NCI-H69 (cell line): Measurements from ENCODE around the gene DNAH11.
"Not testable (repeated sequence)": the region's sequence is repeated elsewhere in the genome, so short reads cannot be mapped to it uniquely, and the experiment has no call there.

Experiments used
- DNase-seq: peaks from one replicate; lab custom pipeline; 2025; lab: John Stamatoyannopoulos, UW

The DNAH11 gene

GRCh38 chr7:21777921-21778320 is 235.1 kb downstream of the DNAH11 start:
- no peak for DNase-seq

GRCh38 chr7:21778953-21779352 is 236.1 kb downstream of the DNAH11 start:
- DNase-seq: peak; percentile 13

- DNase-seq: peak; percentile 19
These were observed 240.2 kb downstream of the DNAH11 start for GRCh38 chr7:21782996-21783395.

GRCh38 chr7:21784989-21785388 is 242.2 kb downstream of the DNAH11 start:
- no peak for DNase-seq

GRCh38 chr7:21805791-21806190 is 263.0 kb downstream of the DNAH11 start:
- no peak for DNase-seq

- DNase-seq: no peak
These were observed 263.5 kb downstream of the DNAH11 start for GRCh38 chr7:21806388-21806787.

GRCh38 chr7:21819048-21819447 is 276.2 kb downstream of the DNAH11 start:
- no peak for DNase-seq

GRCh38 chr7:21828841-21829240 is 286.0 kb downstream of the DNAH11 start:
- DNase-seq: peak; percentile 84

- DNase-seq: no peak
These were observed 286.9 kb downstream of the DNAH11 start for GRCh38 chr7:21829731-21830130.

- DNase-seq: peak; percentile 13
These were observed 301.9 kb downstream of the DNAH11 start for GRCh38 chr7:21844742-21845141.

- peak; percentile 16 for DNase-seq
These were observed 307.9 kb downstream of the DNAH11 start for GRCh38 chr7:21850531-21851285.

GRCh38 chr7:21851559-21851967 is 308.7 kb downstream of the DNAH11 start:
- no peak for DNase-seq

- not testable (repeated sequence) for DNase-seq
These were observed 322.9 kb downstream of the DNAH11 start for GRCh38 chr7:21865631-21866204.

- no peak for DNase-seq
These were observed 323.9 kb downstream of the DNAH11 start for GRCh38 chr7:21866731-21867130.

GRCh38 chr7:21867226-21867625 is 324.4 kb downstream of the DNAH11 start:
- DNase-seq: no peak

- DNase-seq: peak; percentile 89
These were observed 325.2 kb downstream of the DNAH11 start for GRCh38 chr7:21867816-21868575.

GRCh38 chr7:21868576-21868850 is 325.7 kb downstream of the DNAH11 start:
- no peak for DNase-seq

- DNase-seq: no peak
These were observed 327.1 kb downstream of the DNAH11 start for GRCh38 chr7:21869785-21870402.

GRCh38 chr7:21883069-21883468 is 340.2 kb downstream of the DNAH11 start:
- peak; percentile 18 for DNase-seq

GRCh38 chr7:21883501-21883900 is 340.7 kb downstream of the DNAH11 start:
- DNase-seq: not testable (repeated sequence)

GRCh38 chr7:21884496-21884895 is 341.7 kb downstream of the DNAH11 start:
- no peak for DNase-seq

- DNase-seq: peak; percentile 43
These were observed 343.6 kb downstream of the DNAH11 start for GRCh38 chr7:21886396-21886795.

GRCh38 chr7:21887353-21887752 is 344.5 kb downstream of the DNAH11 start:
- DNase-seq: no peak
